HEK293 (cell line): Measurements from ENCODE around the gene COQ6.

Experiments used
- BCL11A ChIP-seq: fragments of 450-650 bp; formaldehyde crosslinking; IDR thresholded peaks from 2 replicates; pipeline ENCODE4 v1.5.1; 2016; ENCODE audit warnings: low read depth, missing biosample characterization, missing genetic modification characterization
- KLF7 ChIP-seq: fragments of 450-650 bp; formaldehyde crosslinking; IDR thresholded peaks from 2 replicates; pipeline ENCODE4 v1.5.1; 2016; ENCODE audit warnings: missing biosample characterization, missing genetic modification characterization, borderline replicate concordance
- KLF8 ChIP-seq: fragments of 450-650 bp; formaldehyde crosslinking; IDR thresholded peaks from 2 replicates; pipeline ENCODE4 v1.5.1; 2016; ENCODE audit warnings: missing biosample characterization, missing genetic modification characterization
- REPIN1 ChIP-seq: fragments of 450-650 bp; formaldehyde crosslinking; IDR thresholded peaks from 2 replicates; pipeline ENCODE4 v1.5.1; 2017; ENCODE audit warnings: missing biosample characterization, missing genetic modification characterization, low read depth
- SP3 ChIP-seq: fragments of 450-650 bp; formaldehyde crosslinking; IDR thresholded peaks from 2 replicates; pipeline ENCODE4 v1.5.1; 2016; ENCODE audit warnings: missing biosample characterization, missing genetic modification characterization
- ZBTB7A ChIP-seq: fragments of 450-650 bp; formaldehyde crosslinking; IDR thresholded peaks from 2 replicates; pipeline ENCODE4 v1.5.1; 2016; ENCODE audit warnings: low read depth, missing biosample characterization, missing genetic modification characterization
- ZEB2 ChIP-seq: fragments of 450-650 bp; formaldehyde crosslinking; IDR thresholded peaks from 2 replicates; pipeline ENCODE4 v1.5.1; 2016; ENCODE audit warnings: missing biosample characterization, missing genetic modification characterization
- ZNF169 ChIP-seq: fragments of 450-650 bp; formaldehyde crosslinking; IDR thresholded peaks from 2 replicates; pipeline ENCODE4 v1.5.1; 2016; ENCODE audit warnings: missing biosample characterization, missing genetic modification characterization
- ZNF658 ChIP-seq: fragments of 450-650 bp; formaldehyde crosslinking; IDR thresholded peaks from 2 replicates; pipeline ENCODE4; 2016; ENCODE audit warnings: missing biosample characterization, missing genetic modification characterization
- ZNF747 ChIP-seq: fragments of 450-650 bp; formaldehyde crosslinking; IDR thresholded peaks from 2 replicates; pipeline ENCODE4 v1.5.1; 2016; ENCODE audit warnings: missing biosample characterization, missing genetic modification characterization
- TF ChIP-seq, protein P1 (sequence below): fragments of 450-650 bp; formaldehyde crosslinking; IDR thresholded peaks from 2 replicates; pipeline ENCODE4 v1.5.1; 2016; ENCODE audit warnings: missing biosample characterization, missing genetic modification characterization

DNA sequence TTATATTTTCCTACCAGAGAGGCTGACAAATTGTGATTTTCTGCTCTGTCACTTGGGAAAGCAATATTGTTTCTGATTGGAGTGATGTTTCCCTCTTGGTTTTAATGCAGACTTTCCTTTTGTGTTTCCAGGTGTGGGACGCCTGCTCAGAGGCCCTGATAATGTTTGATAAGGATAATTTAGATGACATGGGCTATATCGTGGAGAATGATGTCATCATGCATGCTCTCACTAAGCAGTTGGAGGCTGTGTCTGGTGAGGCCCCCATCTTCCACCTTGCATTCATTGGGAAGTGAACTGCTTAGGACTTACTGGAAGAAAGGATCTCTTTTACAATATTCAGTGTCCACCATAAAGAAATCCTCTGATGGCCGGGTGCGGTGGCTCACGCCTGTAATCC, 5.6 kb downstream of the COQ6 start:
- TF ChIP-seq SP3 (no peak), ZEB2 (tag by site-specific recombination) (no peak), KLF7 (tag by site-specific recombination) (no peak), ZNF658 (tag by site-specific recombination) (no peak), REPIN1 (tag by site-specific recombination) (no peak), BCL11A (no peak), ZNF169 (no peak), KLF8 (tag by site-specific recombination) (no peak), ZNF747 (tag by site-specific recombination) (no peak), ZBTB7A (tag by site-specific recombination) (no peak)
- TF ChIP-seq, protein P1, sequence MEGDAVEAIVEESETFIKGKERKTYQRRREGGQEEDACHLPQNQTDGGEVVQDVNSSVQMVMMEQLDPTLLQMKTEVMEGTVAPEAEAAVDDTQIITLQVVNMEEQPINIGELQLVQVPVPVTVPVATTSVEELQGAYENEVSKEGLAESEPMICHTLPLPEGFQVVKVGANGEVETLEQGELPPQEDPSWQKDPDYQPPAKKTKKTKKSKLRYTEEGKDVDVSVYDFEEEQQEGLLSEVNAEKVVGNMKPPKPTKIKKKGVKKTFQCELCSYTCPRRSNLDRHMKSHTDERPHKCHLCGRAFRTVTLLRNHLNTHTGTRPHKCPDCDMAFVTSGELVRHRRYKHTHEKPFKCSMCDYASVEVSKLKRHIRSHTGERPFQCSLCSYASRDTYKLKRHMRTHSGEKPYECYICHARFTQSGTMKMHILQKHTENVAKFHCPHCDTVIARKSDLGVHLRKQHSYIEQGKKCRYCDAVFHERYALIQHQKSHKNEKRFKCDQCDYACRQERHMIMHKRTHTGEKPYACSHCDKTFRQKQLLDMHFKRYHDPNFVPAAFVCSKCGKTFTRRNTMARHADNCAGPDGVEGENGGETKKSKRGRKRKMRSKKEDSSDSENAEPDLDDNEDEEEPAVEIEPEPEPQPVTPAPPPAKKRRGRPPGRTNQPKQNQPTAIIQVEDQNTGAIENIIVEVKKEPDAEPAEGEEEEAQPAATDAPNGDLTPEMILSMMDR: no peak
